Activated CD8-positive, alpha-beta T cell treated with anti-CD3 and anti-CD28 coated beads, Interleukin-2, amount 10 ng/mL, durations not matched to agents 7 days and 5 days (primary cell): ENCODE results near the gene SLC22A25. TPM values are rescaled to one million over a fixed set of nuclear protein-coding genes. Genes with fewer than 3 reads are reported as not detected.

Experiments
- ATAC-seq: fragments of 150-1000 bp; cut with Tn5 transposase; one replicate; pipeline ENCODE4 v1.10.0; 2021; ENCODE audit warnings: moderate library complexity
- CTCF ChIA-PET: fragments of 350-600 bp; sonication (Branson Sonifier 250); formaldehyde crosslinking; loops from one replicate; lab custom pipeline; 2021; ENCODE audit warnings: antibody characterized with exemption; lab: Charles Lee
- POLR2A ChIA-PET: fragments of 350-600 bp; sonication (Branson Sonifier 250); formaldehyde crosslinking; loops from one replicate; lab custom pipeline; 2021; ENCODE audit warnings: antibody characterized with exemption; lab: Charles Lee
- DNase-seq: peaks from one replicate; pipeline ENCODE4 v3.0.0-alpha.2; 2020
- H3K27ac Mint-ChIP-seq: one replicate; pipeline ENCODE4 v1.8.0; 2021; ENCODE audit warnings: mild to moderate bottlenecking, mixed read lengths
- H3K27me3 Mint-ChIP-seq: one replicate; pipeline ENCODE4 v1.8.0; 2021; ENCODE audit warnings: low read depth, mixed read lengths
- H3K36me3 Mint-ChIP-seq: one replicate; pipeline ENCODE4 v1.8.0; 2021; ENCODE audit warnings: low read depth, mixed read lengths
- H3K4me1 Mint-ChIP-seq: one replicate; pipeline ENCODE4 v1.8.0; 2021; ENCODE audit warnings: low read depth, mixed read lengths
- H3K4me3 Mint-ChIP-seq: one replicate; pipeline ENCODE4 v1.8.0; 2021; ENCODE audit warnings: mild to moderate bottlenecking, mixed read lengths
- H3K9me3 Mint-ChIP-seq: one replicate; pipeline ENCODE4 v1.8.0; 2022; ENCODE audit warnings: mixed read lengths; ENCODE audit not compliant: insufficient read depth
- total RNA-seq, 2 experiments: library from RNA; stranded (reverse); gene quantifications; one replicate each; pipeline ENCODE4 v1.2.3, GENCODE V29; 2021

The SLC22A25 gene
- not detected for total RNA-seq

GRCh38 chr11:63243533-63243932 is at the start of gene SLC22A25:
TSS of gene SLC22A25 (minus strand) at chr11:63243599. CDS start at chr11:63229652, 13,947 bp downstream.
- Mint-ChIP-seq H3K4me3 (no peak within 1 kb of the TSS), H3K4me1 (peaks cover 5% of the 10 kb centered on the region), H3K9me3 (no peaks in the 10 kb centered on the region), H3K36me3 (no peaks in the 10 kb centered on the region), H3K27ac (no peak within 1 kb of the TSS), H3K27me3 (peaks cover 6% of the 10 kb centered on the region)
- CTCF ChIA-PET: no interaction called here
- ATAC-seq: no peak
- POLR2A ChIA-PET: no interaction called here
- DNase-seq: no peak

DNA sequence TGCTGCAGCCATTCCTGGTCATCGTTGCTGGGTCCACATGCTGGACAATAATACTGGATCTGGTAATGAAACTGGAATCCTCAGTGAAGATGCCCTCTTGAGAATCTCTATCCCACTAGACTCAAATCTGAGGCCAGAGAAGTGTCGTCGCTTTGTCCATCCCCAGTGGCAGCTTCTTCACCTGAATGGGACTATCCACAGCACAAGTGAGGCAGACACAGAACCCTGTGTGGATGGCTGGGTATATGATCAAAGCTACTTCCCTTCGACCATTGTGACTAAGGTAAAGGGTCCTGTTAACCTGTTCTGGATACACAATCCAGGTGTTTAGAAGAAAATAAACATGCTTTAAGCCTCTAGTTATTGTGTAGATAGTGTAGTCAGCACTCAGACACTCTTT is 46.9 kb upstream of the SLC22A25 start:
- ATAC-seq (no peak), DNase-seq (no peak)
- Mint-ChIP-seq H3K9me3 (peaks cover 4% of the 10 kb centered on the region), H3K27ac (no peak overlapping the region), H3K4me3 (no peak overlapping the region), H3K27me3 (peaks cover 13% of the 10 kb centered on the region), H3K4me1 (no peaks in the 10 kb centered on the region), H3K36me3 (no peaks in the 10 kb centered on the region)
- POLR2A ChIA-PET: no interaction called here
- CTCF ChIA-PET: interaction anchor here (1.0 to 1.3 kb wide), 2 partner anchors 13 to 448 kb away, joined by 4 read pairs; no protein-coding TSS in a partner anchor

GRCh38 chr11:63289658-63290057 is 46.3 kb upstream of the SLC22A25 start:
- peaks cover 18% of the 10 kb centered on the region for H3K27me3 Mint-ChIP-seq
- no peaks in the 10 kb centered on the region for H3K36me3 Mint-ChIP-seq
- POLR2A ChIA-PET: interaction anchor here (0.6 kb wide), 1 partner anchor 866 kb away, joined by 3 read pairs; no protein-coding TSS in a partner anchor
- no peaks in the 10 kb centered on the region for H3K4me1 Mint-ChIP-seq
- H3K4me3 Mint-ChIP-seq: no peak overlapping the region
- no peak for ATAC-seq
- DNase-seq: no peak
- peaks cover 4% of the 10 kb centered on the region for H3K9me3 Mint-ChIP-seq
- no peak overlapping the region for H3K27ac Mint-ChIP-seq
- CTCF ChIA-PET: interaction anchor here (1.0 to 1.3 kb wide), 2 partner anchors 13 to 449 kb away, joined by 4 read pairs; no protein-coding TSS in a partner anchor

GRCh38 chr11:63282579-63282978 is 39.2 kb upstream of the SLC22A25 start:
- Mint-ChIP-seq H3K27ac (no peak overlapping the region), H3K36me3 (no peaks in the 10 kb centered on the region), H3K9me3 (no peaks in the 10 kb centered on the region), H3K4me1 (no peaks in the 10 kb centered on the region), H3K4me3 (no peak overlapping the region), H3K27me3 (peaks cover 18% of the 10 kb centered on the region)
- ATAC-seq: no peak
- CTCF ChIA-PET: no interaction called here
- POLR2A ChIA-PET: no interaction called here
- DNase-seq: no peak

DNA sequence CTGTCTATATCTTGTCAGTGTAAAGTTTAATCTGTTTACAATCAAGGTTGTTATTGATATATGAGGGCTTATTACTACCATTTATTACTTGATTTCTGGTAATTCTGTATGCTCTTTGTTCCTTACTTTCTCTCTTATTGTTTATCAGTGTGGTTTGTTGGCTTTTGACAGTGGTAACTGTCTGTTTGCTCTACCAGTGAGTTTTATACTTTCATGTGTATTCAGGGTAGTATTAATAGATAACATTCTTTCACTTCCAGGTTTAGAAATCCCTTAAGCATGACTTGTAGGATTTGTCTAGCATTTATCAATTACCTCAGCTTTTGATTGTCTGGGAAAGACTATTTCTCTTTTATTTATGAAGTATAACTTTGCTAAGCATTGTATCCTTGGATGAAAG is 37.5 kb upstream of the SLC22A25 start:
- Mint-ChIP-seq H3K4me3 (no peak overlapping the region), H3K9me3 (no peaks in the 10 kb centered on the region), H3K27me3 (peaks cover 14% of the 10 kb centered on the region), H3K27ac (no peak overlapping the region), H3K36me3 (no peaks in the 10 kb centered on the region), H3K4me1 (no peaks in the 10 kb centered on the region)
- ATAC-seq: no peak
- no peak for DNase-seq
- CTCF ChIA-PET: no interaction called here
- POLR2A ChIA-PET: no interaction called here

GRCh38 chr11:63277345-63277943 is 34.0 kb upstream of the SLC22A25 start:
- POLR2A ChIA-PET: no interaction called here

GRCh38 chr11:63274776-63275175 is 31.4 kb upstream of the SLC22A25 start:
- POLR2A ChIA-PET: no interaction called here
- H3K4me1 Mint-ChIP-seq: no peaks in the 10 kb centered on the region

More at GRCh38 chr11:63277345-63277943, 34.0 kb upstream of the SLC22A25 start:
- peaks cover 9% of the 10 kb centered on the region for H3K27me3 Mint-ChIP-seq
- CTCF ChIA-PET: interaction anchor here (0.7 to 1.3 kb wide), 2 partner anchors 13 to 275 kb away, joined by 3 to 4 read pairs; no protein-coding TSS in a partner anchor
- H3K4me3 Mint-ChIP-seq: no peak overlapping the region
- H3K27ac Mint-ChIP-seq: no peak overlapping the region
- H3K9me3 Mint-ChIP-seq: no peaks in the 10 kb centered on the region
- no peak for ATAC-seq
- H3K4me1 Mint-ChIP-seq: no peaks in the 10 kb centered on the region
- no peak for DNase-seq
- no peaks in the 10 kb centered on the region for H3K36me3 Mint-ChIP-seq

DNA sequence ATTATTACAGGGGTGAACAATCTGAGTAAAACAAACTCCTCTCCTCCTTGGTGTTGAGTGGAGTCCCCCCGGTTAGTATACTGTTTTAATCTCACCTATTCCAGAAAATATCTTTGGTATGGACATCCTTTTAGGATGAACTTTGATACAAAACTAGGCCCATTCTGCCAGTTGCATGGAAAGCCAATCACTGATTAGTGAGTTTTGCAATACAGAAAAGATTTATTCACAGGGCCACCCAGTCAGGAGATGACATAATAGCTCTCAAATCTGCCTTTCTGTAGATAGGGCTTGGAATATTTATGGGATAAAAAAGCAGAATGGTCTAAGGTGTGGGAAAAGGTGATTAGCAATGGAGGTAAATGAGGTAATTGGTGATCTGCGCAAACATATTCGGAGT is 30.3 kb upstream of the SLC22A25 start:
- no peaks in the 10 kb centered on the region for H3K36me3 Mint-ChIP-seq
- H3K4me1 Mint-ChIP-seq: no peaks in the 10 kb centered on the region
- ChIA-PET POLR2A (no interaction called here), CTCF (no interaction called here)
- ATAC-seq (no peak), DNase-seq (no peak)
- H3K4me3 Mint-ChIP-seq: no peak overlapping the region
- peaks cover 7% of the 10 kb centered on the region for H3K27me3 Mint-ChIP-seq
- H3K27ac Mint-ChIP-seq: no peak overlapping the region
- no peaks in the 10 kb centered on the region for H3K9me3 Mint-ChIP-seq

More at GRCh38 chr11:63274776-63275175, 31.4 kb upstream of the SLC22A25 start:
- no peak for DNase-seq
- no peak overlapping the region for H3K4me3 Mint-ChIP-seq
- ATAC-seq: no peak
- H3K27me3 Mint-ChIP-seq: peaks cover 7% of the 10 kb centered on the region
- no peaks in the 10 kb centered on the region for H3K9me3 Mint-ChIP-seq
- CTCF ChIA-PET: no interaction called here
- H3K27ac Mint-ChIP-seq: no peak overlapping the region
- no peaks in the 10 kb centered on the region for H3K36me3 Mint-ChIP-seq

DNA sequence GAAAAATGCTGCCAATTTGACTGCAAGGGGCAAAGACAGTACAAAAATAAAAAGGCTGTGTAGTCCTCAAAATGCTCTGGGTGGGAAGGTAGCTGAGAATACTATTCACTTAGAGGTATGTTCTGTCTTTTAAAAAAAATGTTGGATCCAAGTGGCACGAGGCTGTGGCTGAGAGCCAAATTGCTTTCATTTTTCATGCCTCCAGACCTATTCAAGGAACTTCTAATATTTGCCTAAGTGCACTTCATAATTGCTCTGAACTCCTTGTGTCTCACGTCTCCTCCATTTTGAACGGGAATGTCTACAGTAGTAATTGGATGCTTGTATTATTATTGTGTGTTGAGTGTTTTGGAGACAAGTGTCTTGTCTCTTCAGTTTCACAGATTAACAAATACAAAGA is 19.1 kb upstream of the SLC22A25 start:
- DNase-seq (no peak), ATAC-seq (no peak)
- ChIA-PET POLR2A (no interaction called here), CTCF (no interaction called here)
- H3K4me3 Mint-ChIP-seq: no peak overlapping the region
- H3K4me1 Mint-ChIP-seq: no peaks in the 10 kb centered on the region
- H3K27ac Mint-ChIP-seq: no peak overlapping the region
- no peaks in the 10 kb centered on the region for H3K36me3 Mint-ChIP-seq
- H3K9me3 Mint-ChIP-seq: no peaks in the 10 kb centered on the region
- peaks cover 8% of the 10 kb centered on the region for H3K27me3 Mint-ChIP-seq

DNA sequence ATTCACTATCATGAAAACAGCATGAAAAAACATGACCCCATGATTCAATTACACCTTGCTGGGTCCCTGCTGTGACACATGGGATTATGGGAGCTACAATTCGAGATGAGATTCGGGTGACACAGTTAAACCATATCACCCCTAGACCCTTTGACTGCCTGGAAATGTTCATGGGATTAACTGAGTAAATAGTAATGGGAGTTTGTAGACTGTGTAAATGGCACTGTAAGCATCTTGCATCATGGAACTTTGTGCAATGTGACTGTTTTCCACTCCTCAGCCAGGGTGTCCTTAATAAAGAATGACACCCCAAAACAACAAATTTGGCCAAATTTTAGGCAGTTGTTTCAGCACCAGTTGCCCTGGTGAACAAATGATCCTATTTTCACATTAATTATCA is 7.9 kb upstream of the SLC22A25 start:
- Mint-ChIP-seq H3K27ac (no peak overlapping the region), H3K9me3 (no peaks in the 10 kb centered on the region), H3K27me3 (peaks cover 15% of the 10 kb centered on the region), H3K36me3 (no peaks in the 10 kb centered on the region), H3K4me3 (no peak overlapping the region), H3K4me1 (no peaks in the 10 kb centered on the region)
- ATAC-seq: no peak
- DNase-seq: no peak
- ChIA-PET POLR2A (no interaction called here), CTCF (no interaction called here)

DNA sequence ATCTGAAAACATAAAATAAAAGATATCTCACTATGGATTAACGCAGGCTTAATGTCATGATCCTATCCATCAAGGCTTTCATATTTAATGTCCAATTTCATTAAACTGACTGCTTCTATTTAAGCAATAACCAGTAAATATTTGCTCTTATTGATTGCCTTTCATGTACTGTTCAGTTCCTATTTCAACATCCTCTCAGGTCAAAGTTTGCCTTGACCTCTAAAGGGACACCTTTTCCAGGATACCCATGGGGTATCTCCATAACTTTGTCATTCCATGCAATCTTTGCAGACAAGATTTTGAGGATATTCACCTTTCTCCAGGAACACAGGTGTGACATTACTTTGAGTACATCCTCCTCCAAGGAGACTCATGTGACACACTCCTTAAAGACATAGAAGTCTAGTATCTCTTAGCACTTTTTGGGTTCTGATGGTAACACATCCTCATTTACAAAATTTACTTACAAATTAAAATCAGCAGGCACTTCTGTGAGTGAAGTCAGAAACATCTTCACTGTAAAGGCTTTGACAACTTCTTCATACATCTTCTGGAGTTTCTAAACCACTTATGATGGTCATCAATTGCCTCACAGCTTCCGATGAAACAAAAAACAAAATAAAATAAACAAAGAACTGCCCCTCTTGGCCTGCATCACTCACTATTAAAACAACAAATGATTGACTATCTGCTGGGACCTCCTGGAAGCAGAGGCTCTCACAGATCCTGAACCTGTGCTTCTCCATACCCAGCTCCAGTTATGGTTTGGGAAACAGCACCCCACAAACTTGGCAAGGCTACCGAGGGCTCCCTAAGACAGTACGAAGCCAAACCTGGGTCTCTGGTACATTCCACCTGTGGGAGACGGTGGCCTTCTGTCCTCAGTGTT is 7.0 kb upstream of the SLC22A25 start:
- Mint-ChIP-seq H3K27ac (no peak overlapping the region), H3K27me3 (peaks cover 15% of the 10 kb centered on the region), H3K9me3 (no peaks in the 10 kb centered on the region), H3K4me3 (no peak overlapping the region), H3K4me1 (no peaks in the 10 kb centered on the region), H3K36me3 (no peaks in the 10 kb centered on the region)
- DNase-seq (no peak), ATAC-seq (no peak)
- ChIA-PET POLR2A (no interaction called here), CTCF (no interaction called here)

- DNase-seq (no peak), ATAC-seq (no peak)
- no peak overlapping the region for H3K27ac Mint-ChIP-seq
- no peaks in the 10 kb centered on the region for H3K9me3 Mint-ChIP-seq
- POLR2A ChIA-PET: no interaction called here
- H3K4me1 Mint-ChIP-seq: no peaks in the 10 kb centered on the region
- CTCF ChIA-PET: no interaction called here
- H3K36me3 Mint-ChIP-seq: no peaks in the 10 kb centered on the region
- peaks cover 11% of the 10 kb centered on the region for H3K27me3 Mint-ChIP-seq
- no peak overlapping the region for H3K4me3 Mint-ChIP-seq
These were observed 5.6 kb upstream of the SLC22A25 start for GRCh38 chr11:63248966-63249365.
